ENCODE data around the gene DCN.

The DCN gene

GRCh38 chr12:91185421-91185820, 2.8 kb upstream of the DCN start:
- DNase-seq = no peak

GRCh38 chr12:91183551-91183950, 934 bp upstream of the DCN start:
- DNase-seq = no peak

- no peak for DNase-seq
Measured at GRCh38 chr12:91180582-91181395, 1.8 kb downstream of the DCN start.

- DNase-seq = no peak
Measured at GRCh38 chr12:91179966-91180561, 2.6 kb downstream of the DCN start.

GRCh38 chr12:91179315-91179714, 3.3 kb downstream of the DCN start:
- DNase-seq = no peak

- DNase-seq = no peak
Measured at GRCh38 chr12:91178781-91179180, 3.8 kb downstream of the DCN start.

- no peak for DNase-seq
Measured at GRCh38 chr12:91178139-91178561, 4.5 kb downstream of the DCN start.

GRCh38 chr12:91177381-91177780, 5.2 kb downstream of the DCN start:
- DNase-seq = no peak

GRCh38 chr12:91176915-91177314, 5.7 kb downstream of the DCN start:
- DNase-seq = no peak

- DNase-seq = no peak
Measured at GRCh38 chr12:91176358-91176757, 6.3 kb downstream of the DCN start.

- DNase-seq = no peak
Measured at GRCh38 chr12:91173124-91173523, 9.5 kb downstream of the DCN start.

- no peak for DNase-seq
Measured at GRCh38 chr12:91172096-91172495, 10.5 kb downstream of the DCN start.

- DNase-seq = no peak
Measured at GRCh38 chr12:91171476-91171875, 11.1 kb downstream of the DCN start.

- DNase-seq = no peak
Measured at GRCh38 chr12:91163116-91163515, 19.5 kb downstream of the DCN start.

- DNase-seq = no peak
Measured at GRCh38 chr12:91161009-91161408, 21.6 kb downstream of the DCN start.

- DNase-seq = no peak
Measured at GRCh38 chr12:91155990-91156389, 26.6 kb downstream of the DCN start.

- no peak for DNase-seq
Measured at GRCh38 chr12:91154131-91154530, 28.5 kb downstream of the DCN start.

GRCh38 chr12:91144053-91144452, 38.6 kb downstream of the DCN start:
- no peak for DNase-seq

- no peak for DNase-seq
Measured at GRCh38 chr12:91143206-91143605, 39.4 kb downstream of the DCN start.

GRCh38 chr12:91142221-91142631, 40.4 kb downstream of the DCN start:
- no peak for DNase-seq

GRCh38 chr12:91140026-91140931, 42.3 kb downstream of the DCN start:
- no peak for DNase-seq

GRCh38 chr12:91139286-91139685, 43.3 kb downstream of the DCN start:
- DNase-seq = no peak

- no peak for DNase-seq
Measured at GRCh38 chr12:91138337-91138920, 44.2 kb downstream of the DCN start.

Measured in NCI-H748 treated with DMSO at 0.1 percent for 48 hours (cell line).